HCT116 (cell line): Measurements from ENCODE around the gene SPON1. TPM values are rescaled to one million over a fixed set of nuclear protein-coding genes. Genes with fewer than 3 reads are reported as not detected.

Source experiments
- ATAC-seq: fragments of 200-7000 bp; cut with Tn5 transposase; 2 replicates; pipeline ENCODE4 v1.9.1; 2020; ENCODE audit warnings: mild to moderate bottlenecking, moderate library complexity
- BruUV-seq: library from RNA; stranded (reverse); fragments of 400-500 nt; replicated peaks from 2 replicates; lab custom pipeline; 2021; lab: Mats Ljungman, UMichigan
- CTCF ChIA-PET: fragments of 300-600 bp; sonication (Branson Sonifier 250); formaldehyde crosslinking; loops from one replicate; lab custom pipeline; 2021; ENCODE audit warnings: antibody characterized with exemption; lab: Charles Lee
- POLR2A ChIA-PET: fragments of 300-600, 350-600 bp; sonication (Branson Sonifier 250); formaldehyde crosslinking; loops from one replicate; lab custom pipeline; 2021; ENCODE audit warnings: antibody characterized with exemption; lab: Charles Lee
- RAD21 ChIA-PET, 2 experiments: fragments of 300-600 bp; sonication (Branson Sonifier 250); formaldehyde crosslinking; loops; one replicate each; lab custom pipeline; 2023; ENCODE audit warnings: low total read pairs in 2 of 2; ENCODE audit not compliant: uncharacterized antibody in 2 of 2, unreplicated experiment in 2 of 2, low non-redundant PET in 1 of 2; lab: Charles Lee
- DNase-seq: peaks from one replicate; pipeline ENCODE4 v3.0.0-alpha.2; 2010; ENCODE audit warnings: low read depth, low spot score
- H2AFZ ChIP-seq: fragments of 200-600 bp; shearing (Covaris generic), sonication (generic); 2 replicates; pipeline ENCODE4 v1.6.1; 2017; ENCODE audit warnings: low read depth, mixed run types, mixed read lengths, antibody characterized with exemption, low read length; ENCODE audit not compliant: poor library complexity, severe bottlenecking
- H3K27ac ChIP-seq: 2 replicates; pipeline ENCODE4 v1.5.1; 2012; ENCODE audit warnings: low read depth, low read length
- H3K27me3 ChIP-seq: fragments of 200-600 bp; sonication (generic); 2 replicates; pipeline ENCODE4 v1.6.1; 2016; ENCODE audit warnings: mixed run types, low read length, mixed read lengths; ENCODE audit not compliant: insufficient read depth
- H3K36me3 ChIP-seq, 2 experiments: fragments of 200-500 bp in 1 of 2; fragments of 200-600 bp in 1 of 2; sonication (Bioruptor generic) in 1 of 2; sonication (generic) in 1 of 2; 2 replicates each; pipeline versions ENCODE4 v1.5.1 to v1.6.1; 2014 to 2016; ENCODE audit warnings: low read length in 2 of 2, inconsistent platforms in 1 of 2, mixed read lengths in 1 of 2, mixed run types in 1 of 2; ENCODE audit not compliant: insufficient read depth in 2 of 2, control insufficient read depth in 1 of 2
- H3K4me1 ChIP-seq, 2 experiments: fragments of 200-600 bp in 1 of 2; sonication (generic) in 1 of 2; 2 replicates each; pipeline versions ENCODE4 v1.5.1 to v1.6.1; 2012 to 2017; ENCODE audit warnings: low read length in 2 of 2, inconsistent platforms in 1 of 2, mild to moderate bottlenecking in 1 of 2, mixed read lengths in 1 of 2, mixed run types in 1 of 2, moderate library complexity in 1 of 2; ENCODE audit not compliant: insufficient read depth in 2 of 2, control insufficient read depth in 1 of 2
- H3K4me2 ChIP-seq: fragments of 200-600 bp; sonication (generic); 2 replicates; pipeline ENCODE4 v1.6.1; 2017; ENCODE audit warnings: mixed run types, low read length, mixed read lengths
- H3K4me3 ChIP-seq, 2 experiments: fragments of 200-600 bp in 1 of 2; sonication (generic) in 1 of 2; replicated peaks in 1 of 2; 2 replicates each; pipeline ENCODE4 v1.5.1; 2011 to 2016; ENCODE audit warnings: low read length in 2 of 2, control low read depth in 1 of 2, low read depth in 1 of 2, mild to moderate bottlenecking in 1 of 2, mixed read lengths in 1 of 2, mixed run types in 1 of 2
- H3K79me2 ChIP-seq: fragments of 200-600 bp; sonication (generic); 2 replicates; pipeline ENCODE4 v1.6.1; 2017; ENCODE audit warnings: mild to moderate bottlenecking, mixed run types, low read length, moderate library complexity, mixed read lengths; ENCODE audit not compliant: insufficient read depth
- H3K9ac ChIP-seq: fragments of 200-600 bp; sonication (generic); 2 replicates; pipeline ENCODE4 v1.6.1; 2016; ENCODE audit warnings: low read length, mixed read lengths
- H3K9me2 ChIP-seq: fragments of 200-600 bp; sonication (generic), shearing (Covaris generic); 2 replicates; pipeline ENCODE4 v1.6.1; 2017; ENCODE audit warnings: mixed run types, mild to moderate bottlenecking, moderate library complexity; ENCODE audit not compliant: insufficient read depth
- H3K9me3 ChIP-seq, 2 experiments: fragments of 200-500 bp in 1 of 2; fragments of 200-600 bp in 1 of 2; sonication (Bioruptor generic) in 1 of 2; sonication (generic) in 1 of 2; 2 replicates each; pipeline ENCODE4 v1.6.1; 2014 to 2017; ENCODE audit warnings: low read length in 2 of 2, mixed read lengths in 2 of 2, inconsistent platforms in 1 of 2, low read depth in 1 of 2, mild to moderate bottlenecking in 1 of 2, mixed run types in 1 of 2, moderate library complexity in 1 of 2; ENCODE audit not compliant: control insufficient read depth in 1 of 2, insufficient read depth in 1 of 2
- H4K20me1 ChIP-seq: fragments of 200-600 bp; sonication (generic), shearing (Covaris generic); 2 replicates; pipeline ENCODE4 v1.6.1; 2017; ENCODE audit warnings: mixed run types, mild to moderate bottlenecking, moderate library complexity; ENCODE audit not compliant: insufficient read depth
- EZH2 ChIP-seq: fragments of 200-600 bp; sonication (generic); IDR thresholded peaks from 2 replicates; pipeline ENCODE4 v1.6.1; 2017; ENCODE audit warnings: antibody characterized with exemption, mixed run types
- EZH2phosphoT487 ChIP-seq: fragments of 200-600 bp; IDR thresholded peaks from 2 replicates; pipeline ENCODE4 v1.6.1; 2018; ENCODE audit warnings: antibody characterized with exemption, borderline replicate concordance
- FOSL1 ChIP-seq: IDR thresholded peaks from 2 replicates; pipeline ENCODE4 v1.6.1; 2012; ENCODE audit warnings: low read depth
- JUND ChIP-seq: IDR thresholded peaks from 2 replicates; pipeline ENCODE4 v1.6.1; 2012
- RAD21 ChIP-seq: IDR thresholded peaks from 2 replicates; pipeline ENCODE4 v1.6.1; 2012; ENCODE audit warnings: low read depth, mild to moderate bottlenecking
- REST ChIP-seq: IDR thresholded peaks from 2 replicates; pipeline ENCODE4 v1.6.1; 2012; ENCODE audit warnings: low read depth
- SRF ChIP-seq: IDR thresholded peaks from 2 replicates; pipeline ENCODE4 v1.6.1; 2012; ENCODE audit warnings: low read depth
- ZNF274 ChIP-seq: fragments of 200-500 bp; sonication (Bioruptor generic); IDR thresholded peaks from 2 replicates; pipeline ENCODE4 v1.6.1; 2014; ENCODE audit warnings: mild to moderate bottlenecking, low read depth, low read length, inconsistent platforms
- intact Hi-C: fragments of 100-400 bp; cut with micrococcal nuclease; formaldehyde crosslinking; loops from 2 replicates; pipeline ENCODE4 v1.10.0; 2022
- total RNA-seq: library from RNA; stranded (reverse); gene quantifications from one replicate; pipeline ENCODE4 v1.2.1, GENCODE V29; 2021; ENCODE audit not compliant: unreplicated experiment

SPON1 gene
- total RNA-seq, 1 experiment from 2014 or later = 0.17 TPM

GRCh38 chr11:14052198-14052597 lies 89.7 kb downstream of the SPON1 start:
- intact Hi-C loops = no loop called here
- no TSS peak for BruUV-seq
- H4K20me1 ChIP-seq = no peaks in the 10 kb centered on the region
- no peak overlapping the region for H3K4me3 ChIP-seq
- CTCF ChIA-PET = no interaction called here
- no peaks in the 10 kb centered on the region for H3K79me2 ChIP-seq
- H3K27me3 ChIP-seq = no peaks in the 10 kb centered on the region
- H3K36me3 ChIP-seq = no peaks in the 10 kb centered on the region
- H3K4me2 ChIP-seq = no peak overlapping the region
- H3K9ac ChIP-seq = no peak overlapping the region
- DNase-seq (no peak), ATAC-seq (no peak)
- POLR2A ChIA-PET = no interaction called here
- H2AFZ ChIP-seq = no peak overlapping the region
- no peaks in the 10 kb centered on the region for H3K9me2 ChIP-seq
- no peaks in the 10 kb centered on the region for H3K4me1 ChIP-seq
- no peak overlapping the region for H3K27ac ChIP-seq
- no peaks in the 10 kb centered on the region for H3K9me3 ChIP-seq
- RAD21 ChIA-PET = no interaction called here
- TF ChIP-seq RAD21 (no peak), EZH2 (no peak), REST (no peak), ZNF274 (no peak), JUND (no peak), SRF (no peak), EZH2phosphoT487 (no peak), FOSL1 (no peak)
